GM12873 (cell line): ENCODE measurements around the gene TECTA.

Experiments used
- TF ChIP-seq, protein P1 (sequence below): IDR thresholded peaks from 2 replicates; pipeline ENCODE4 v1.5.1; 2012; ENCODE audit warnings: low read depth, mild to moderate bottlenecking, moderate library complexity, low read length, control low read depth; ENCODE audit not compliant: insufficient read depth; ENCODE audit errors: missing control alignments

The TECTA gene

DNA sequence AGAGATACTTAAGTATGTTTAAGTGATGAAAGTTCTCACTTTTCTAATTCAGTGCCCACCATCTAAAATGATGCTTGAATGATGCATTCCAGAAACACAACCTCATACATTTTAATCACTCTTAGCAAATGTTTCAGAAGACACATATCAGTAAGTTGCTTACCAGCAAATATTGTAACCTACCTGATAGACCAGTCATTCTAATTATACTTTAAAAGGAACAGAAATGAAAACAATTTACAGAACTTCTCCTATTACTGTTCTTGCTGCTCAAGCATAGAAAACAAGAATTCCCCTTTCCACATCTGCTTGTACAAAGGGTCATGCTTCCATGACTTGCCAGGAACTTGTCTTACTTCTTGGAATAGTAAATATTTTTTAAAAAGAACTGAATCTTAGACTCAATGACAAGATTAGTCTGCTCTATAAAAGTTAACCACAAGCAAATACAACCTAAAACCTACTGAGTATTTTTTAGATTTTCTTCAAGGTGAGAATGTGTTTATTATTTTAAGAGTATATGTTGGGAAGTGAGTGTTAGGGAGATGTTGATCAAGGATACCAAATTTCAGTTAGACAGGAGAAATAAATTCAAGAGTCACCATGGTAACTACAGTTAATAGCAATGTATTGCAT, 109.5 kb downstream of the TECTA start:
- TF ChIP-seq, protein P1, sequence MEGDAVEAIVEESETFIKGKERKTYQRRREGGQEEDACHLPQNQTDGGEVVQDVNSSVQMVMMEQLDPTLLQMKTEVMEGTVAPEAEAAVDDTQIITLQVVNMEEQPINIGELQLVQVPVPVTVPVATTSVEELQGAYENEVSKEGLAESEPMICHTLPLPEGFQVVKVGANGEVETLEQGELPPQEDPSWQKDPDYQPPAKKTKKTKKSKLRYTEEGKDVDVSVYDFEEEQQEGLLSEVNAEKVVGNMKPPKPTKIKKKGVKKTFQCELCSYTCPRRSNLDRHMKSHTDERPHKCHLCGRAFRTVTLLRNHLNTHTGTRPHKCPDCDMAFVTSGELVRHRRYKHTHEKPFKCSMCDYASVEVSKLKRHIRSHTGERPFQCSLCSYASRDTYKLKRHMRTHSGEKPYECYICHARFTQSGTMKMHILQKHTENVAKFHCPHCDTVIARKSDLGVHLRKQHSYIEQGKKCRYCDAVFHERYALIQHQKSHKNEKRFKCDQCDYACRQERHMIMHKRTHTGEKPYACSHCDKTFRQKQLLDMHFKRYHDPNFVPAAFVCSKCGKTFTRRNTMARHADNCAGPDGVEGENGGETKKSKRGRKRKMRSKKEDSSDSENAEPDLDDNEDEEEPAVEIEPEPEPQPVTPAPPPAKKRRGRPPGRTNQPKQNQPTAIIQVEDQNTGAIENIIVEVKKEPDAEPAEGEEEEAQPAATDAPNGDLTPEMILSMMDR: no peak

DNA sequence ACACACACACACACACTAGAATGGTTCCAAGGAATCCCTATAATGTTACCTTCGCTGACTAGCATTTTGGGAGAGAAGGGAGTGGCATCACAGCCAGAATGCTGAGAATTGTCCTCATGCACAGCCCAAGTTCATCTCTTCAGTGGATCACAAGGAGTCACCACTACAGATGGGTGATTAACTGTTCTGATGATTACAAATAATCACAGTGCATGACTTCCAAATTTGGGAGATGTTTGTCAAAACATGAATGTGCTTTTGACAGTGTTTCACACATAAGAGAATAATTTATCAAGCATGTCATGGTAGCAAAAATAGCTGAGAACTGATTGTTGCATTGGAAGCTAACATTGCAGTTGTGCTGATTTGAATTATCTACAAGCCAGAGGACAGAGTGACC, 110.6 kb downstream of the TECTA start:
- TF ChIP-seq, protein P1: no peak

DNA sequence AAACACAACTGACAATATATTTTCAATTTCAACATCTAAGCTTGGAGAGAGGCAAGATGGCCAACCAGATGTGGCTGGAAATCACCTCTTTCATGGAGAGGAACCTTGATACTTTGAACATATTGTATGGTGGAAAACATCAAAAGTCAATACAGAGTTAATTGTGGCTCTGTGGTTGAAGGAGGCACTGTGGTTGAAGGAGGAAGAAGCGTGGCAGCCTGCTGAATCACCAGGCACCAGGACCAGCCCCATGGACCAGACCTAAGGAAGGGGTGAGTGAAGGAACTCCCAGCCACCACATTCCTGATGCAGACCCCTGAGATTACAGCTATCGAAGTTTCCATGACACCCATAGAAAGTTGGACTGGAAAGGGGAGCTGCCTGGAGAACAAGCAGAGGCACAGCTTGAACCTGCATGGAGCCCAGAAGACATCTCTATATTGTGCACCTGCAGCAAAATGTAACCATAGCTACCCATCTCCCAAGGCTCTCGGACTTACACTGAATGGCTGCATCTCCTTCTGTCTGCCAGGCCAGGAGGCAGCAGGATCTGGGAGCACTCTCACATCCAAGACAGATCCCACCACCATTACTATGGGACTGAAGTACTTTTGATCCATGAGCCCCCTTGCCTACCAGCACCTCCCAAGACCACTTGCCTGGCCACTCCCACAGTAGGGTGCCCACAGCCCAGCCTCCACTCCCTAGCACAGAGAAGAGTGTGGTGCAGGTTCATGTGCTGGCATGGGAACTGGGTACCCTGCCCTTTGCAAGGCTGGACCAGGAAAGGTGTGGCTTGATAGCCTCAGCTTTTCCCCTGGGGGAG, 111.7 kb downstream of the TECTA start:
- TF ChIP-seq, protein P1: no peak

DNA sequence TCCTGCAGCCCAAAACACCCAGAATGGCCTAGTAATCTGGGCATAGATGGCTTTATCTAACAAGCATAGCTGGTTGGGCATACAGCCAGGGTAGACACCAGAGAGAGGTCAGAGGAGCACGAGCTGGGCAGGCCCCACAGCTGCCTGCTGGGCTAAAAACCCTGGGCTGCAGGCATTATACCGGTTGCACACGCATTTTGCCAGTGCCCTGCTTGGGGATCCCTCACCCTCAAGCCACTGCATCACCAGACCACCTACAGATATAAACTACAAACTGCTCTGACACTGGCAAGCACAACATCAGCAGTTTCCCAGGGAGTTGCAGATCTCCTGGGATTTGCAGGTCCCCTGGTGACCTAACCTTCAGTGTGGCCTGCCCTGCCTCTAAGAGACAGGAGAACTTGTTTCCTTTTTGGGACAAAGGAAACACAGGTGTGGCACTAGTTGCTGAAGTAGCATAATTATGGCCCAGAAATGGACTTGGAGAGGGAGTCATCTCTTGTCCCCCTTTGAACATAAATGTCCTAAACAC, 112.4 kb downstream of the TECTA start:
- TF ChIP-seq, protein P1: no peak

DNA sequence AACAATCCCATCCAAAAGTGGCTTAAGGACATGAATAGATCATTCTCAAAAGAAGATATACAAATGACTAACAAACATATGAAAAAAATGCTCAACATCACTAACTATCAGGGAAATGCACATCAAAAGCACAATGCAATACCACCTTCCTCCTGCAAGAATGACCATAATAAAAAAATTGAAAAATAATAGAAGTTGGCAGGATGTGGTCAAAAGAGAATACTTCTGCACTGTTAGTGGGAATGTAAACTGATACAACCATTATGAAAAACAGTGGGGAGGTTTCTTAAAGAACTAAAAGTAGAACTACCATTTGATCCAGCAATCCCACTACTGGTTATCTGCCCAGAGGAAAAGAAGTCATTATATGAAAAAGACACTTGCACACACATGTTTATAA, 113.8 kb downstream of the TECTA start:
- TF ChIP-seq, protein P1: no peak

DNA sequence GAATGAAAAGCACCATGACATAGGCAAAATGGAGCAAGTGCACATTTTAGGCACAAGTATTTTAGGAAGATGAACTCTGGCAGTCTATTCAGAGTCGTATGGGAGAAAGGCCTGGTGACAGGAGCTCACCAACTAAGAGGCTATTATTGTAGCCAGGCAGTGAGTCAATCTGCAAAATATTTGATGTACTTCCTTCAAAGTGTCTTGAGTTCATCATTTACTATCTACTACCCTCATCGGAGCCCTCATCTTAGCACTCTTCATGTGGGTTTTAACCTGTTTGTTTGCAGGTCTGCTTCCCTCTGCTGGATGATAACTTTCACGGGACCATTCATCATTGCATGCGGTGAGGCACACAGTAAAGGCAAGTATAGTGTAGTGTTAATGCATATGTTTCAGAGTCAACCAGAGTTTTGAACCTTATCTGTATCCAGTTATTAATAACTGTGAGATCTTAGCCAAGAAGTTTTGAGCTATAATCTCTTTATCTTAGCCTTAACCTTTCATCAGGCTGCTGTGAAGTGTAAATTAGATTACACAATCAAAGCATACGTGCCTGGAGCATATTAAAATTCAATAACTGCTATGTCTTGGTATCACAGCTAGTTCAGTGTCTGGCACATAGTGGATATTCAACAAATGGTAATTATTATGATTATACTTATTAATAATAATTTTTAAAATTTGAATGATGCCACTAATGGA, 120.6 kb downstream of the TECTA start:
- TF ChIP-seq, protein P1: no peak

DNA sequence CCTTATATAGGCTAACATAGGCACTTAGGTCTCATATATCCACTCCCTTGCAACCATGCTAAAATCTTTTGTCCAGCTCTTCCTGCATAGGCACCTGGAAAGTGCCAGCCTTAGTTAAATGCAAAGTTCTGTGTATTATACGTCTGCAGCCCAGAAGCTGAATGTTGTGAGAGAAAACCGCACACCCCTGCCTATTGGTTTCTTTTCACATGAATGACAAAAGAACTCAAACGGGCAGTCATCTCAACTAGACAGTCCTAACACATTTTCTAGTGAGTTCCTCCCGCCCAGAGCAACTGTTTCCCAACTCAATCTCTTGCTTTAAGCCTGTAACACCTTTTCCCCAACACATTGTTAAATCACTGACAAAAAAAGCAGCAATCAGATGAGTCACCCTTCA, 122.1 kb downstream of the TECTA start:
- TF ChIP-seq, protein P1: no peak
